ENCODE measurements around the gene PEX14. TPM values are rescaled to one million over a fixed set of nuclear protein-coding genes. Genes with fewer than 3 reads are reported as not detected.

Gene PEX14
- total RNA-seq, 1 experiment from 2014 or later, result 27.3 TPM

DNA sequence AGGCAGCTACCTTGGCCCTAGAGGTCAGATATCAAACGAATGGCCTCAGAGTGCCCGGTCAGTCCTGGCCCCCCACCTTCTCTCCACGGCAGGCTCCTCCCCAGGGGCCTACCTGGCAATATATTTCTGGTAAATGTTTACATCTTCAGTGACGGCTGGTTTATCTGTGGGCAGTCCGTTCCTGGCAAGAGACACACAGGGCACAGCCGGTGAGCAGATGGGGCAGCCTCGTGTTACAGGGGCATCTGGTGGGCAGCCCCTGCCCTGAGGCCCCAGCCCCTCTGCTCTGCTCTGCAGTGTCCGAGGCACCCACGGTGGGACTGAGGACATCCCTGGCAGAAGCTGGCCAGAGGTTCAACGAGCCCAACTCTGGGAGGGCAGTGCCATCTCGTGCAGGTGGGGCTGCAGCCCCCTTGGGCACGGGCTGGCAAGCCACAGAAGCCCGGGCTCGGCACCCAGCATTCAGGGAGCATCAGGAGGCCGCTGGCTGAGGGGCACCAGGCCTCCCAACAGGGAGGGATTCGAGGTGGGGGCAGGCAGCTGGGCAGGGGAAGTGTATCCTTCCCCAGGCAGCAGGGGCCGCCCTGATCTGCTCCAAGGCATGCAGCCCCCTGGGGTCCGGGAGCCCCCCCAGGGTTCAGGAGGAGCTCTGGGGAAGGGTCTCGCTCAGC lies 183.8 kb downstream of the PEX14 start:
- POLR2A ChIA-PET, result no interaction called here
- TF ChIP-seq ZNF671 (CRISPR knock-in tag; IDR thresholded peaks at IDR 0.05) (no peak), TEAD4 (CRISPR knock-in tag; IDR thresholded peaks at IDR 0.05) (no peak), TP53 (CRISPR knock-in tag; IDR thresholded peaks at IDR 0.05) (no peak), EMX1 (CRISPR knock-in tag; IDR thresholded peaks at IDR 0.05) (no peak), JUN (CRISPR knock-in tag; IDR thresholded peaks at IDR 0.05) (no peak), OVOL2 (CRISPR knock-in tag; IDR thresholded peaks at IDR 0.05; ENCODE audit: borderline replicate concordance) (no peak), MXD4 (CRISPR knock-in tag; IDR thresholded peaks at IDR 0.05; ENCODE audit: borderline replicate concordance) (no peak), FOXK1 (CRISPR knock-in tag; IDR thresholded peaks at IDR 0.05) (no peak), RORB (CRISPR knock-in tag; IDR thresholded peaks at IDR 0.05) (no peak), GABPB1 (CRISPR knock-in tag; IDR thresholded peaks at IDR 0.05) (no peak), SMAD4 (CRISPR knock-in tag; IDR thresholded peaks at IDR 0.05) (no peak), ETV6 (CRISPR knock-in tag; IDR thresholded peaks at IDR 0.05) (no peak), ZNF423 (CRISPR knock-in tag; IDR thresholded peaks at IDR 0.05) (no peak), SP1 (CRISPR knock-in tag; conservative IDR thresholded peaks at IDR 0.05) (no peak), ATF1 (CRISPR knock-in tag; IDR thresholded peaks at IDR 0.05) (no peak), GTF2I (CRISPR knock-in tag; conservative IDR thresholded peaks at IDR 0.05) (no peak)
- TF ChIP-seq, protein P1, sequence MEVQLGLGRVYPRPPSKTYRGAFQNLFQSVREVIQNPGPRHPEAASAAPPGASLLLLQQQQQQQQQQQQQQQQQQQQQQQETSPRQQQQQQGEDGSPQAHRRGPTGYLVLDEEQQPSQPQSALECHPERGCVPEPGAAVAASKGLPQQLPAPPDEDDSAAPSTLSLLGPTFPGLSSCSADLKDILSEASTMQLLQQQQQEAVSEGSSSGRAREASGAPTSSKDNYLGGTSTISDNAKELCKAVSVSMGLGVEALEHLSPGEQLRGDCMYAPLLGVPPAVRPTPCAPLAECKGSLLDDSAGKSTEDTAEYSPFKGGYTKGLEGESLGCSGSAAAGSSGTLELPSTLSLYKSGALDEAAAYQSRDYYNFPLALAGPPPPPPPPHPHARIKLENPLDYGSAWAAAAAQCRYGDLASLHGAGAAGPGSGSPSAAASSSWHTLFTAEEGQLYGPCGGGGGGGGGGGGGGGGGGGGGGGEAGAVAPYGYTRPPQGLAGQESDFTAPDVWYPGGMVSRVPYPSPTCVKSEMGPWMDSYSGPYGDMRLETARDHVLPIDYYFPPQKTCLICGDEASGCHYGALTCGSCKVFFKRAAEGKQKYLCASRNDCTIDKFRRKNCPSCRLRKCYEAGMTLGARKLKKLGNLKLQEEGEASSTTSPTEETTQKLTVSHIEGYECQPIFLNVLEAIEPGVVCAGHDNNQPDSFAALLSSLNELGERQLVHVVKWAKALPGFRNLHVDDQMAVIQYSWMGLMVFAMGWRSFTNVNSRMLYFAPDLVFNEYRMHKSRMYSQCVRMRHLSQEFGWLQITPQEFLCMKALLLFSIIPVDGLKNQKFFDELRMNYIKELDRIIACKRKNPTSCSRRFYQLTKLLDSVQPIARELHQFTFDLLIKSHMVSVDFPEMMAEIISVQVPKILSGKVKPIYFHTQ (CRISPR knock-in tag; IDR thresholded peaks at IDR 0.05), result no peak
- TF ChIP-seq, protein P2, sequence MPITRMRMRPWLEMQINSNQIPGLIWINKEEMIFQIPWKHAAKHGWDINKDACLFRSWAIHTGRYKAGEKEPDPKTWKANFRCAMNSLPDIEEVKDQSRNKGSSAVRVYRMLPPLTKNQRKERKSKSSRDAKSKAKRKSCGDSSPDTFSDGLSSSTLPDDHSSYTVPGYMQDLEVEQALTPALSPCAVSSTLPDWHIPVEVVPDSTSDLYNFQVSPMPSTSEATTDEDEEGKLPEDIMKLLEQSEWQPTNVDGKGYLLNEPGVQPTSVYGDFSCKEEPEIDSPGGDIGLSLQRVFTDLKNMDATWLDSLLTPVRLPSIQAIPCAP (CRISPR knock-in tag; IDR thresholded peaks at IDR 0.05), result no peak
- no peak for ATAC-seq
- H3K27ac Mint-ChIP-seq, result no peak overlapping the region
- H3K36me3 Mint-ChIP-seq, result no peaks in the 10 kb centered on the region
- H3K4me3 Mint-ChIP-seq, result no peak overlapping the region
- H3K4me1 Mint-ChIP-seq, result 0 out of 2 replicates have a peak, but pooled peaks cover 2% of the 10 kb centered on the region
- CTCF ChIA-PET, result no interaction called here
- DNase-seq (ENCODE audit: low spot score), result no peak
- no peaks in the 10 kb centered on the region for H3K27me3 Mint-ChIP-seq (ENCODE audit: low read depth)
- H3K9me3 Mint-ChIP-seq, result no peaks in the 10 kb centered on the region

DNA sequence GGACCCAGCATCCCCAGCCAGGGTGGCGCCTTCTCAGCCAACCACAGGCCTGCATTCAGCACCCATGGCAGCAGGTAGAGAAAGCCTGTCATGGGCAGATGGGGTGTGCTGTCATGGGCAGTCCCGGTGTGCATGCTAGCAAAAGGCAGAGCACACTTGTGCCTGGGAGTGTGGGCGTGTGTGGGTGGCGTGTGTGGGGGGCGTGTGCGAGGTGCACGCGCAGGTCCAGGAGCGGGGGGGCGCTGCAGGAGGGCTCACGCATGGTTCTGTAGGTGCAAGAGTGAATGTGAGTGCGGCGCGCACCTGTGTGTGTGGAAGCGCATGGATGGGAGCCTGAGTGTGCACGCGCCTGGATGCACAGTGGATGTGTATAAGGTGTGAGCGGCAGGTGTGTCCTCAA lies 184.5 kb downstream of the PEX14 start:
- H3K27me3 Mint-ChIP-seq (ENCODE audit: low read depth), result no peaks in the 10 kb centered on the region
- peaks cover 5% of the 10 kb centered on the region; the same call in 1 of the 2 replicates for H3K4me1 Mint-ChIP-seq
- H3K36me3 Mint-ChIP-seq, result no peaks in the 10 kb centered on the region
- POLR2A ChIA-PET, result no interaction called here
- no peak overlapping the region for H3K27ac Mint-ChIP-seq
- no peak for ATAC-seq
- DNase-seq (ENCODE audit: low spot score), result no peak
- CTCF ChIA-PET, result no interaction called here
- H3K4me3 Mint-ChIP-seq, result no peak overlapping the region
- no peaks in the 10 kb centered on the region for H3K9me3 Mint-ChIP-seq
- TF ChIP-seq ATF1 (CRISPR knock-in tag; IDR thresholded peaks at IDR 0.05) (no peak), ZNF317 (CRISPR knock-in tag; IDR thresholded peaks at IDR 0.05; ENCODE audit: borderline replicate concordance, low read depth) (no peak), KAT7 (CRISPR knock-in tag; IDR thresholded peaks at IDR 0.05; ENCODE audit: borderline replicate concordance) (no peak), FOXJ3 (CRISPR knock-in tag; IDR thresholded peaks at IDR 0.05; ENCODE audit: borderline replicate concordance) (no peak), NFYB (CRISPR knock-in tag; conservative IDR thresholded peaks at IDR 0.05; ENCODE audit: low read depth) (no peak), ZNF396 (CRISPR knock-in tag; IDR thresholded peaks at IDR 0.05; ENCODE audit: borderline replicate concordance) (no peak), NFE2L1 (CRISPR knock-in tag; IDR thresholded peaks at IDR 0.05) (no peak), ZNF423 (CRISPR knock-in tag; IDR thresholded peaks at IDR 0.05) (no peak)
- TF ChIP-seq, protein P3, sequence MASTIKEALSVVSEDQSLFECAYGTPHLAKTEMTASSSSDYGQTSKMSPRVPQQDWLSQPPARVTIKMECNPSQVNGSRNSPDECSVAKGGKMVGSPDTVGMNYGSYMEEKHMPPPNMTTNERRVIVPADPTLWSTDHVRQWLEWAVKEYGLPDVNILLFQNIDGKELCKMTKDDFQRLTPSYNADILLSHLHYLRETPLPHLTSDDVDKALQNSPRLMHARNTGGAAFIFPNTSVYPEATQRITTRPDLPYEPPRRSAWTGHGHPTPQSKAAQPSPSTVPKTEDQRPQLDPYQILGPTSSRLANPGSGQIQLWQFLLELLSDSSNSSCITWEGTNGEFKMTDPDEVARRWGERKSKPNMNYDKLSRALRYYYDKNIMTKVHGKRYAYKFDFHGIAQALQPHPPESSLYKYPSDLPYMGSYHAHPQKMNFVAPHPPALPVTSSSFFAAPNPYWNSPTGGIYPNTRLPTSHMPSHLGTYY (CRISPR knock-in tag; IDR thresholded peaks at IDR 0.05), result no peak
- TF ChIP-seq, protein P4, sequence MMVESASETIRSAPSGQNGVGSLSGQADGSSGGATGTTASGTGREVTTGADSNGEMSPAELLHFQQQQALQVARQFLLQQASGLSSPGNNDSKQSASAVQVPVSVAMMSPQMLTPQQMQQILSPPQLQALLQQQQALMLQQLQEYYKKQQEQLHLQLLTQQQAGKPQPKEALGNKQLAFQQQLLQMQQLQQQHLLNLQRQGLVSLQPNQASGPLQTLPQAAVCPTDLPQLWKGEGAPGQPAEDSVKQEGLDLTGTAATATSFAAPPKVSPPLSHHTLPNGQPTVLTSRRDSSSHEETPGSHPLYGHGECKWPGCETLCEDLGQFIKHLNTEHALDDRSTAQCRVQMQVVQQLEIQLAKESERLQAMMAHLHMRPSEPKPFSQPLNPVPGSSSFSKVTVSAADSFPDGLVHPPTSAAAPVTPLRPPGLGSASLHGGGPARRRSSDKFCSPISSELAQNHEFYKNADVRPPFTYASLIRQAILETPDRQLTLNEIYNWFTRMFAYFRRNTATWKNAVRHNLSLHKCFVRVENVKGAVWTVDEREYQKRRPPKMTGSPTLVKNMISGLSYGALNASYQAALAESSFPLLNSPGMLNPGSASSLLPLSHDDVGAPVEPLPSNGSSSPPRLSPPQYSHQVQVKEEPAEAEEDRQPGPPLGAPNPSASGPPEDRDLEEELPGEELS (CRISPR knock-in tag; IDR thresholded peaks at IDR 0.05), result no peak
- TF ChIP-seq, protein P5, sequence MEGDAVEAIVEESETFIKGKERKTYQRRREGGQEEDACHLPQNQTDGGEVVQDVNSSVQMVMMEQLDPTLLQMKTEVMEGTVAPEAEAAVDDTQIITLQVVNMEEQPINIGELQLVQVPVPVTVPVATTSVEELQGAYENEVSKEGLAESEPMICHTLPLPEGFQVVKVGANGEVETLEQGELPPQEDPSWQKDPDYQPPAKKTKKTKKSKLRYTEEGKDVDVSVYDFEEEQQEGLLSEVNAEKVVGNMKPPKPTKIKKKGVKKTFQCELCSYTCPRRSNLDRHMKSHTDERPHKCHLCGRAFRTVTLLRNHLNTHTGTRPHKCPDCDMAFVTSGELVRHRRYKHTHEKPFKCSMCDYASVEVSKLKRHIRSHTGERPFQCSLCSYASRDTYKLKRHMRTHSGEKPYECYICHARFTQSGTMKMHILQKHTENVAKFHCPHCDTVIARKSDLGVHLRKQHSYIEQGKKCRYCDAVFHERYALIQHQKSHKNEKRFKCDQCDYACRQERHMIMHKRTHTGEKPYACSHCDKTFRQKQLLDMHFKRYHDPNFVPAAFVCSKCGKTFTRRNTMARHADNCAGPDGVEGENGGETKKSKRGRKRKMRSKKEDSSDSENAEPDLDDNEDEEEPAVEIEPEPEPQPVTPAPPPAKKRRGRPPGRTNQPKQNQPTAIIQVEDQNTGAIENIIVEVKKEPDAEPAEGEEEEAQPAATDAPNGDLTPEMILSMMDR (IDR thresholded peaks at IDR 0.05), result no peak
- TF ChIP-seq, protein P6, sequence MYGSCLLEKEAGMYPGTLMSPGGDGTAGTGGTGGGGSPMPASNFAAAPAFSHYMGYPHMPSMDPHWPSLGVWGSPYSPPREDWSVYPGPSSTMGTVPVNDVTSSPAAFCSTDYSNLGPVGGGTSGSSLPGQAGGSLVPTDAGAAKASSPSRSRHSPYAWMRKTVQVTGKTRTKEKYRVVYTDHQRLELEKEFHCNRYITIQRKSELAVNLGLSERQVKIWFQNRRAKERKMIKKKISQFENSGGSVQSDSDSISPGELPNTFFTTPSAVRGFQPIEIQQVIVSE (CRISPR knock-in tag; IDR thresholded peaks at IDR 0.05; ENCODE audit: borderline replicate concordance), result no peak
- TF ChIP-seq, protein P7, sequence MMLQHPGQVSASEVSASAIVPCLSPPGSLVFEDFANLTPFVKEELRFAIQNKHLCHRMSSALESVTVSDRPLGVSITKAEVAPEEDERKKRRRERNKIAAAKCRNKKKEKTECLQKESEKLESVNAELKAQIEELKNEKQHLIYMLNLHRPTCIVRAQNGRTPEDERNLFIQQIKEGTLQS (CRISPR knock-in tag; conservative IDR thresholded peaks at IDR 0.05), result no peak

All from WTC11 (cell line).